HuH-7.5 (cell line): Measurements from ENCODE around the gene WDR62.
A peak's percentile ranks its signal among the peaks of the same experiment; 100 is the strongest.
"Not testable (repeated sequence)": the region's sequence is repeated elsewhere in the genome, so short reads cannot be mapped to it uniquely, and the experiment has no call there.

Experiments
- DNase-seq: peaks from one replicate; pipeline ENCODE4 v3.0.0; 2011; ENCODE audit warnings: low spot score

Gene WDR62

GRCh38 chr19:36032251-36033104, 22.2 kb upstream of the WDR62 start, which contains the start of gene CLIP3:
CLIP3 (minus strand) TSS chr19:36032873; CDS start chr19:36032357, 516 bp downstream.
- DNase-seq, result no peak

DNA sequence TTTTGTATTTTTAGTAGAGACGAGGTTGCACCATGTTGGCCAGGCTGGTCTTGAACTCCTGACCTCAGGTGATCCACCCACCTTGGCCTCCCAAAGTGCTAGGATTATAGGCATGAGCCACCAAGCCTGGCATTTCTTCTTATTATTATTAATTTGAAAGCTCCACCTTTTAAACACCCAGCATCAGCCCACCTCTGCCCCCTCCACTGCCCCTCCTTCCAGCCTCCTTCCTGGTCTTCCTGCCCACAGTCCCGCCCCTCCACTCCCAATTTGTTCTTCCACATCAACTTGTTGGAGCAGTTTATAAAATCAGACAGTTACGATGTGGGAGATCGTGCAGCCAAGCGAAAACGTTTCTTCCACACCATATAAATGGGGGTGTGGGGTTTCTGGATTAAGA, 14.2 kb upstream of the WDR62 start:
- DNase-seq, result no peak

GRCh38 chr19:36041092-36041491, 13.6 kb upstream of the WDR62 start:
- not testable (repeated sequence) for DNase-seq

GRCh38 chr19:36041831-36042230, 12.9 kb upstream of the WDR62 start:
- peak; percentile 51 for DNase-seq

DNA sequence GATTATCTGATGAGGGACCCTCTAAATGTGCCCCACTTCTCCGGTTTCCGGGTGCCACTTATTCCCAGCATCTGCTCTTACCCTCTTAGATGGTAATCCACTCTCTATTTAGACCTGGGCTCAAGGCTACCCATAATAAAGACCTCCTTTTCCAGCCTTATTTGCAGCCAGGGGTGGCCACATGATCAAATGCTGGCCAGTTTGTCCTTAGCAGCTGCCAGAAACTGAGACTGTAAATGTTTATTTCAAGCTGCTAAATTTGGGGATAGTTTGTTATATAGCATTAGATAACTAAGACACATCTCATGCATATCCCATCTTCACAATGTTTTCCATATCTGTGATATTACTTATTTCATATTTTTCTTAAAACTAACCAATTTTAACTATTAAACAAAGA, 10.7 kb upstream of the WDR62 start:
- DNase-seq, result no peak

- DNase-seq, result no peak
Observed at GRCh38 chr19:36046443-36047050, 8.2 kb upstream of the WDR62 start.

GRCh38 chr19:36047835-36048234, 6.9 kb upstream of the WDR62 start:
- DNase-seq, result no peak

GRCh38 chr19:36049080-36049698, 5.5 kb upstream of the WDR62 start:
- DNase-seq, result no peak

DNA sequence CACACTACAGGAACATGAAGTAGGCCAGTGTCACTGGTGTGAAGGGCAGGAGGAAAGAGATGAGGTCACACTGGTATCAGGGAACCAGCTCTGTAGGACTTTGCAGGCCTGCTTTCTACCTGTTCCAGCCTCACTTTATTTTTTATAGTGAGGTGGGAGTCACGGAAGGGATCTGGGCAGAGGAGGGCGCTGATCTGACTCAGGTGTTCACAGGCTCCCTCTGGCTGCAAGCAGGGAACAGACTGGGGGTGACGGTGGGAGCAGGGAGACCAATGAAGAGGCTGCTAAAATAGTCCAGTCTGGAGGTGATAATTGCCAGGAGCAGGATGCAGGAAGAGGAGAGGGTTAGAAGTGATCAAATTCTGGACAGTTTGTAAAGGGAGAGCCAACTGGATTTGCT, 3.5 kb upstream of the WDR62 start:
- DNase-seq, result no peak

GRCh38 chr19:36051637-36052036, 3.1 kb upstream of the WDR62 start:
- DNase-seq, result no peak

DNA sequence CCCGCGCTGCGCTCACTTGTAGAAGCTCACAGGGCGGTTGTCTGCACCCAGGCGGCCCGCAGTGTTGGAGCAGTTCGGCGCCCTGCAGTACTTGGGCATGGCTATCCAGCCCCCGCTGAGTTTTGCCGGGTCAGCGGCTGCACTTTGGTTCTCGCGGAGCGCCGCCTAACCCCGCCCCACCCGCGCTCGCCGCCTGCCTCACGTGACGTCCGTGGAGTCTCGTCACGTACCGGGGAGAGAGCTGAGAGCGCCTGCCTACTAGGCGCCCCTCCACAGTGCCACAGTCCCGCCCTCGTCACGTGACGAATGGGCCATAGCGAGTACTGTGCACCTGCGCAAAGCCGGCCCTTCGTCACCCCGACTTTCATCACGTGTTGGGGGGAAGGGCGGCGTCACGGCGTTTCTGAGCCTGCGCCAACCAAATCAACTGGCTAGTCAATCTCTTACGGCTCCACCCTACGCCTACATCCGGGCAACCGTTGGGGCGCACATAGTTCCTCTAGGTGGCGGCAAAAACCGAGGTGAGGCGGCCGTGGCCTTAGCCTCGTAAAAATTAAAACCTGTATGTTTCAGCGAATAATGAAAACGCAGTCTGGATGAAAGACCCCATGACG, 471 bp upstream of the WDR62 start, which contains the start of gene THAP8:
THAP8 (minus strand) TSS at position 167 of the 614 bp plus-strand sequence; CDS start at position 99, 68 bp downstream.
- peak; percentile 97 for DNase-seq

GRCh38 chr19:36058481-36059179, 3.9 kb downstream of the WDR62 start:
- DNase-seq, result no peak

DNA sequence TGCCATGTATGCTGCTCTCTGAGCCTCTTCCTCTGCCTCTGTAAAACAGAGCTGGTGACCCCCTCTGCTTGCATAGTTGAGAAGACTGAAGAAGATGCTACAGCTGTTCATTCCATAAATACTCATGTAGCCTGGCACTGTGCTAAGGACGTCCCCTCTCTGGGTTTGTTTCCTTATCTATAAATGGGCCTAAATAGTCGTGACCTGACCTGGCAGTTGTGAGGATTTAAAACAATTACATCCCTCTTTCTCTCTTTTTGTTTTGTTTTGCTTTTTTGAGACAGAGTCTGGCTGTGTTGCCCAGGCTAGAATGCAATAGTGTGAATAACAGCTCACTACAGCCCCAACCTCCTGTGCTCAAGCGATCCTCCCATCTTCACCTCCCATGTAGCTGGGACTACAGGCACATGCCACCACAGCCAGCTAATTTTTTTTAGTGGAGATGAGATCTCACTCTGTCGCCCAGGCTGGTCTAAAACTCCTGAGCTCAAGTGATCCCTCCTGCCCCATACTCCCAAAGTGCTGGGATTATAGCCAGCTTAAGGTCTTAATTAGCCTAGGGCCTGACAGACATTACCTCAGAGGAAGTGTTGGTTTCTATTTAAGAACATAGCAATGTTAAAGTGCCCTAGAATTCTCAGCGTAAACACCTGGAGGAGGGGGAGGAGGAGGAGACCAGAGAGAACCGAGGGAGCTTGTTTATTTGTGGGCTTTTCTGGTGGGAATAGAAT, 4.6 kb downstream of the WDR62 start:
- DNase-seq, result no peak

GRCh38 chr19:36060430-36060829, 5.7 kb downstream of the WDR62 start:
- DNase-seq, result peak; percentile 73

DNA sequence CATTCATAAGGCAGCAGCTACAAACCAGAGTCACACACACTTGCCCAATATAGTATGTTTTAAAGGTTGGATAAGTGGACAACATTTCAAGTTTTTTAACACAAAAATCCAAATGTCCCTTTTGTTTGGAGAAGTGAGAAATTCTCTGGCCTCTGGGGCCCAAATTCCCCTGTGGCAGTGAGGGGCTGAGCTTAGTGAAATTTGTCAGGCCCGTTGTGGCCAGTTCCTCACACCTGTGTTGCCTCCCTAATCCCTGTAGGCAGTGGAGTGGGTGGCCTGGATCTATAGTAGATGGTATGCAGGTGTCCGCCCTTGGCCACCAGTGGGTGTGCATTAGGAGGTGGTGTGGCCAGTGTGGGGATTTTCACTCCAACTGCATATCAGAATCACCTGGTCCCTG, 6.7 kb downstream of the WDR62 start:
- no peak for DNase-seq

DNA sequence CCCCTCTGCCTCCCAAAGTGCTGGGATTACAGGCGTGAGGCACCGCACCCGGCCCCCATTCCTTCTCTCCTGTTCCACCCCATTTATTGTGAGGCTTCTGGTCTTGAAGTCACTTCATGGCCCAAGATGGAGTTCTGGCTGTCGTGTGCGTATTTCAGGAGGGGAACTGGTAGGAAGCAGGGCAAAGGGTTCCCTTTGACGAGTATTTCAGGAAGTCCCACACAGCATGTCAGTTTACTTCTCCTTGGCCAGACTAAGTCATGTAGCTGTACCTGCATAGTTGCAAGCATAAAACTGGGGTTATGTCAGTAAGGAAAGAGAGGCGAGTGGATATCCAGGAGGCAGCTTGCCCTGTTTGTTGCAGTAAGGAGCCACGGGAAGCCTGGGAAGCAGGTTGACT, 10.1 kb downstream of the WDR62 start:
- DNase-seq, result no peak

DNA sequence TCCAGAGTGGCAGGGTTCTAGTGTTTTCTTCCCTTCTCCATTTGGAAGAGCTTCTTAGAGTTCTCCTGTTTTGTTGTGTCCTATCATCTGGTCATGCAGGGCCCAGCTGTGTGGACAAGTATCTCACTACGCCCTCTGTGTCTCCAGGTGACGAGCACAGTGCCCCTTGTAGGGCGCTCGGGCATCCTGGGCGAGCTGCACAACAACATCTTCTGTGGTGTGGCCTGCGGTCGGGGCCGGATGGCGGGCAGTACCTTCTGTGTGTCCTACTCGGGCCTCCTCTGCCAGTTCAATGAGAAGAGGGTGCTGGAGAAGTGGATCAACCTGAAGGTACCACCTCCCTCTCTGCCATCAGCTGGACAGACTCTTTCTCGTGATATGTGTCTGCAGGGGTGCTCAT, 13.0 kb downstream of the WDR62 start:
- DNase-seq, result no peak

DNA sequence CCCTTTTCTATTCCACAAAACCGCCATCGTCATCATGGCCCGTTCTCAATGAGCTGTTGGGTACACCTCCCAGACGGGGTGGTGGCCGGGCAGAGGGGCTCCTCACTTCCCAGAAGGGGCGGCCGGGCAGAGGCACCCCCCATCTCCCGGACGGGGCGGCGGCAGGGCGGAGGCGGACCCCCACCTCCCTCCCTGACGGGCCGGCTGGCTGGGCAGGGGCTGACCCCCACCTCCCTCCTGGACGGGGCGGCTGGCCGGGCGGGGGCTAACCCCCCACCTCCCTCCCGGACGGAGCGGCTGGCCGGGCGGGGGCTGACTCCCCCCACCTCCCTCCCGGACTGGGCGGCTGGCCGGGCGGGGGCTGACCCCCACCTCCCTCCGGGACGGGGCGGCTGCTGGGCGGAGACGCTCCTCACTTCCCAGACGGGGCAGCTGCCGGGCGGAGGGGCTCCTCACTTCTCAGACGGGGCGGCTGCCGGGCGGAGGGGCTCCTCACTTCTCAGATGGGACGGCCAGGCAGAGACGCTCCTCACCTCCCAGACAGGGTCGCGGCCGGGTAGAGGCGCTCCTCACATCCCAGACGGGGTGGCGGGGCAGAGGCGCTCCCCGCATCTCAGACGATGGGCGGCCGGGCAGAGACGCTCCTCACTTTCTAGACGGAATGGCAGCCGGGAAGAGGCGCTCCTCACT, 14.3 kb downstream of the WDR62 start:
- DNase-seq, result not testable (repeated sequence)

- no peak for DNase-seq
Observed at GRCh38 chr19:36072081-36072480, 17.4 kb downstream of the WDR62 start.

DNA sequence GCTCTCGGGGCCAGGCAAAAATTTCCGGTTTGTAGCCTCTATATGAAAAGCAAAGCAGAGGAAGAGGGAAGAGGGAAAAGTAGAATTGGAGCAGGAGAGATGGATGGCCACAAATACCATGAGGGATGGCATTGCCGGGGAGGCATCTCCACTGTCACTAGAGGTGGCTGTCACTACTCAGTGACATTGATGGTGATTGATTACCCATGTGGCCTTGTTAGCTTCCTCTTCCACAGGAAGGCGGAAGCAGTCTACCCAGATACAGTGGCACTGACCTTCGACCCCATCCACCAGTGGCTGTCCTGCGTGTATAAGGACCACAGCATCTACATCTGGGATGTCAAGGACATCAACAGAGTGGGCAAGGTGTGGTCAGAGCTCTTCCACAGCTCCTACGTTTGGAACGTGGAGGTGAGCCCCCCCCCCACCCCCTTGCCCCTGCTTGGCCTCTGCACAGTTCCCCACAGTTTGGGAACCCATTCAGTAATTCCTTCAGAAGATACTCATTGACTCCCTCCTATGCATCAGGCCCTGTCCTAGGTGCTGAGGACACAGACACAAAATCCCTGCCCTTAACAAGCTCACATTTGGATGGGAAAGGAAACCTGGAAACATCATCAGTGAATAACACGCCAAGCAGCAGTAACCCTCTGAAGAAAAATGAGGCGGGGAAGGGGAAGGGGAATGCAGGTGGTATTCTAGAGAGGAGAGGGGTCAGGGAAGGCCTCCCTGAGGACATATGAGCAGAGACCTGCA, 18.6 kb downstream of the WDR62 start:
- no peak for DNase-seq
